ENCODE data around the gene CLC. TPM values are rescaled to one million over a fixed set of nuclear protein-coding genes. Genes with fewer than 3 reads are reported as not detected.

CLC gene
- total RNA-seq, 1 donor from 2014 or later: not detected

DNA sequence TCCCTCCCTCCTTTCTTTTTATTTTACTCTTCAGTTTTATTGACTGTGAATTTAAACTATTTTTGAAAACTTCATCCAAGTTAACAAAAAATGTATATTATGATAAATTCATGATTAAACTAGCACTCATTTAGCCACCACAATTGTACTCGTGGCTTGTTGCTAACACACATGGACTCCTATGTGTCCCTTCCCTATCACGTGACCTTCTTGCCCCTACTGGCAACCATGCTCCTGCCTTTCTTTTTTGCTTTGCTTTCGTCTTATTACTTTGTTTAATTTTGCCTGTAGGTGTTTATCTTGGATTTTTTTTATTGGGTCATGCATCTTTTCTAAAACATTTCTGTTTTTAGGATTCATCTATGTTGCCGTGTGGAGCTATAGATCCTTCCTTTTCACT is 8.2 kb downstream of the CLC start:
- Mint-ChIP-seq H3K4me3 (ENCODE audit: unreplicated experiment) (no peak overlapping the region), H3K27ac (ENCODE audit: unreplicated experiment) (no peak overlapping the region), H3K4me1 (ENCODE audit: low read depth, unreplicated experiment) (no peaks in the 10 kb centered on the region), H3K36me3 (ENCODE audit: low read depth, unreplicated experiment) (peaks cover 1% of the 10 kb centered on the region), H3K9me3 (ENCODE audit: unreplicated experiment) (peaks cover 2% of the 10 kb centered on the region), H3K27me3 (ENCODE audit: low read depth, unreplicated experiment) (peaks cover 46% of the 10 kb centered on the region)
- DNase-seq (ENCODE audit: low read depth) (no peak), FAIRE-seq (no peak)
- H3K4me1 ChIP-seq (ENCODE audit: insufficient read depth, low read length): no peaks in the 10 kb centered on the region
- no peak overlapping the region for H3K4me3 ChIP-seq (ENCODE audit: insufficient read depth, low read depth, low read length)
- H3K4me2 ChIP-seq (ENCODE audit: low read length): no peak overlapping the region
- no peak overlapping the region for H3K9ac ChIP-seq (ENCODE audit: low read length)
- H4K20me1 ChIP-seq (ENCODE audit: insufficient read depth, low read length): no peaks in the 10 kb centered on the region
- H2AFZ ChIP-seq (ENCODE audit: low read depth, low read length): no peak overlapping the region
- no peaks in the 10 kb centered on the region for H3K36me3 ChIP-seq (ENCODE audit: insufficient read depth, low read length)
- no peak for TF ChIP-seq EZH2 (IDR thresholded peaks at IDR 0.05; ENCODE audit: insufficient read depth, low read length)
- TF ChIP-seq, protein P1, sequence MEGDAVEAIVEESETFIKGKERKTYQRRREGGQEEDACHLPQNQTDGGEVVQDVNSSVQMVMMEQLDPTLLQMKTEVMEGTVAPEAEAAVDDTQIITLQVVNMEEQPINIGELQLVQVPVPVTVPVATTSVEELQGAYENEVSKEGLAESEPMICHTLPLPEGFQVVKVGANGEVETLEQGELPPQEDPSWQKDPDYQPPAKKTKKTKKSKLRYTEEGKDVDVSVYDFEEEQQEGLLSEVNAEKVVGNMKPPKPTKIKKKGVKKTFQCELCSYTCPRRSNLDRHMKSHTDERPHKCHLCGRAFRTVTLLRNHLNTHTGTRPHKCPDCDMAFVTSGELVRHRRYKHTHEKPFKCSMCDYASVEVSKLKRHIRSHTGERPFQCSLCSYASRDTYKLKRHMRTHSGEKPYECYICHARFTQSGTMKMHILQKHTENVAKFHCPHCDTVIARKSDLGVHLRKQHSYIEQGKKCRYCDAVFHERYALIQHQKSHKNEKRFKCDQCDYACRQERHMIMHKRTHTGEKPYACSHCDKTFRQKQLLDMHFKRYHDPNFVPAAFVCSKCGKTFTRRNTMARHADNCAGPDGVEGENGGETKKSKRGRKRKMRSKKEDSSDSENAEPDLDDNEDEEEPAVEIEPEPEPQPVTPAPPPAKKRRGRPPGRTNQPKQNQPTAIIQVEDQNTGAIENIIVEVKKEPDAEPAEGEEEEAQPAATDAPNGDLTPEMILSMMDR (IDR thresholded peaks at IDR 0.05; ENCODE audit: insufficient read depth, low read depth, low read length): no peak
- peaks cover 3% of the 10 kb centered on the region for H3K9me3 ChIP-seq (ENCODE audit: insufficient read depth, low read depth, low read length)
- no peak overlapping the region for H3K27ac ChIP-seq (ENCODE audit: low read depth, low read length)
- H3K27me3 ChIP-seq (ENCODE audit: insufficient read depth, low read length): no peaks in the 10 kb centered on the region
- H3K79me2 ChIP-seq (ENCODE audit: insufficient read depth, low read length): no peaks in the 10 kb centered on the region

DNA sequence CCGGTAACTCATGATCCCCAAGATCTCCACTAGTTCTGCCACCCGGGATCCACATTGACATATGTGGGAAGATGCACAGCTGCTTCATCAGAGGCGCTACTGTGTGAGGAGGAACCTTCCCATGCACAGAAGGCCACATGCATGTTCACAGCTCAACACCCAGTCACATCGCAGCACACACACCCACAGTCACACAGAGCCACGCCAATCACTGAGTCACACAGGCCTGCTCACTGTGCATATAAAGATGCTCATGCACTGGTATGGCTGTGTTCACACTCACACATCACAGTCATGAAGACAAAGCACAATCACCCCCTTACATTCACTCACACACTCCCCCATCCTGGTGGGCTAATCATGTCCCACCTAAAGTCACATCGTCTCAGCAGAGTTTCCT is 9.8 kb downstream of the CLC start:
- H3K36me3 ChIP-seq (ENCODE audit: insufficient read depth, low read length): no peaks in the 10 kb centered on the region
- no peak overlapping the region for H3K4me3 ChIP-seq (ENCODE audit: insufficient read depth, low read depth, low read length)
- Mint-ChIP-seq H3K4me3 (ENCODE audit: unreplicated experiment) (no peak overlapping the region), H3K27me3 (ENCODE audit: low read depth, unreplicated experiment) (peaks cover 54% of the 10 kb centered on the region), H3K9me3 (ENCODE audit: unreplicated experiment) (peaks cover 2% of the 10 kb centered on the region), H3K36me3 (ENCODE audit: low read depth, unreplicated experiment) (peaks cover 1% of the 10 kb centered on the region), H3K4me1 (ENCODE audit: low read depth, unreplicated experiment) (no peaks in the 10 kb centered on the region), H3K27ac (ENCODE audit: unreplicated experiment) (no peak overlapping the region)
- no peak overlapping the region for H3K9ac ChIP-seq (ENCODE audit: low read length)
- H3K4me2 ChIP-seq (ENCODE audit: low read length): no peak overlapping the region
- H2AFZ ChIP-seq (ENCODE audit: low read depth, low read length): no peak overlapping the region
- DNase-seq (ENCODE audit: low read depth) (no peak), FAIRE-seq (no peak)
- no peaks in the 10 kb centered on the region for H3K79me2 ChIP-seq (ENCODE audit: insufficient read depth, low read length)
- TF ChIP-seq, protein P1 (IDR thresholded peaks at IDR 0.05; ENCODE audit: insufficient read depth, low read depth, low read length): no peak
- TF ChIP-seq EZH2 (IDR thresholded peaks at IDR 0.05; ENCODE audit: insufficient read depth, low read length): no peak
- H3K4me1 ChIP-seq (ENCODE audit: insufficient read depth, low read length): no peaks in the 10 kb centered on the region
- H4K20me1 ChIP-seq (ENCODE audit: insufficient read depth, low read length): no peaks in the 10 kb centered on the region
- H3K9me3 ChIP-seq (ENCODE audit: insufficient read depth, low read depth, low read length): peaks cover 3% of the 10 kb centered on the region
- H3K27ac ChIP-seq (ENCODE audit: low read depth, low read length): no peak overlapping the region
- H3K27me3 ChIP-seq (ENCODE audit: insufficient read depth, low read length): no peaks in the 10 kb centered on the region

GRCh38 chr19:39727070-39727800 is 10.6 kb downstream of the CLC start:
- no peaks in the 10 kb centered on the region for H3K4me1 ChIP-seq (ENCODE audit: insufficient read depth, low read length)
- peaks cover 3% of the 10 kb centered on the region for H3K9me3 ChIP-seq (ENCODE audit: insufficient read depth, low read depth, low read length)
- TF ChIP-seq, protein P1 (IDR thresholded peaks at IDR 0.05; ENCODE audit: insufficient read depth, low read depth, low read length): no peak
- no peak for TF ChIP-seq EZH2 (IDR thresholded peaks at IDR 0.05; ENCODE audit: insufficient read depth, low read length)
- no peaks in the 10 kb centered on the region for H3K27me3 ChIP-seq (ENCODE audit: insufficient read depth, low read length)
- Mint-ChIP-seq H3K27ac (ENCODE audit: unreplicated experiment) (no peak overlapping the region), H3K36me3 (ENCODE audit: low read depth, unreplicated experiment) (peaks cover 1% of the 10 kb centered on the region), H3K27me3 (ENCODE audit: low read depth, unreplicated experiment) (peaks cover 62% of the 10 kb centered on the region), H3K4me3 (ENCODE audit: unreplicated experiment) (no peak overlapping the region), H3K9me3 (ENCODE audit: unreplicated experiment) (peaks cover 2% of the 10 kb centered on the region), H3K4me1 (ENCODE audit: low read depth, unreplicated experiment) (no peaks in the 10 kb centered on the region)
- H2AFZ ChIP-seq (ENCODE audit: low read depth, low read length): no peak overlapping the region
- H3K4me2 ChIP-seq (ENCODE audit: low read length): no peak overlapping the region
- DNase-seq (ENCODE audit: low read depth): no peak
- no peak for FAIRE-seq
- no peaks in the 10 kb centered on the region for H3K79me2 ChIP-seq (ENCODE audit: insufficient read depth, low read length)
- H3K27ac ChIP-seq (ENCODE audit: low read depth, low read length): no peak overlapping the region
- H3K4me3 ChIP-seq (ENCODE audit: insufficient read depth, low read depth, low read length): no peak overlapping the region
- no peak overlapping the region for H3K9ac ChIP-seq (ENCODE audit: low read length)
- no peaks in the 10 kb centered on the region for H3K36me3 ChIP-seq (ENCODE audit: insufficient read depth, low read length)
- no peaks in the 10 kb centered on the region for H4K20me1 ChIP-seq (ENCODE audit: insufficient read depth, low read length)

Data from astrocyte (in vitro differentiated cells and primary cell).